Measurements from ENCODE around the gene HSD3B7. TPM values are rescaled to one million over a fixed set of nuclear protein-coding genes. Genes with fewer than 3 reads are reported as not detected.
A peak's percentile ranks its signal among the peaks of the same experiment; 100 is the strongest.

Gene HSD3B7
- total RNA-seq, 1 donor from 2014 or later = 22.9 TPM

- no peak overlapping the region for H3K4me3 ChIP-seq (ENCODE audit: low read depth, low read length)
- TF ChIP-seq, protein P1, sequence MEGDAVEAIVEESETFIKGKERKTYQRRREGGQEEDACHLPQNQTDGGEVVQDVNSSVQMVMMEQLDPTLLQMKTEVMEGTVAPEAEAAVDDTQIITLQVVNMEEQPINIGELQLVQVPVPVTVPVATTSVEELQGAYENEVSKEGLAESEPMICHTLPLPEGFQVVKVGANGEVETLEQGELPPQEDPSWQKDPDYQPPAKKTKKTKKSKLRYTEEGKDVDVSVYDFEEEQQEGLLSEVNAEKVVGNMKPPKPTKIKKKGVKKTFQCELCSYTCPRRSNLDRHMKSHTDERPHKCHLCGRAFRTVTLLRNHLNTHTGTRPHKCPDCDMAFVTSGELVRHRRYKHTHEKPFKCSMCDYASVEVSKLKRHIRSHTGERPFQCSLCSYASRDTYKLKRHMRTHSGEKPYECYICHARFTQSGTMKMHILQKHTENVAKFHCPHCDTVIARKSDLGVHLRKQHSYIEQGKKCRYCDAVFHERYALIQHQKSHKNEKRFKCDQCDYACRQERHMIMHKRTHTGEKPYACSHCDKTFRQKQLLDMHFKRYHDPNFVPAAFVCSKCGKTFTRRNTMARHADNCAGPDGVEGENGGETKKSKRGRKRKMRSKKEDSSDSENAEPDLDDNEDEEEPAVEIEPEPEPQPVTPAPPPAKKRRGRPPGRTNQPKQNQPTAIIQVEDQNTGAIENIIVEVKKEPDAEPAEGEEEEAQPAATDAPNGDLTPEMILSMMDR (conservative IDR thresholded peaks at IDR 0.05; ENCODE audit: low read depth, low read length) = no peak
- no peak for DNase-seq (ENCODE audit: low read depth)
Measured at GRCh38 chr16:30951750-30952149, 33.3 kb upstream of the HSD3B7 start.

DNA sequence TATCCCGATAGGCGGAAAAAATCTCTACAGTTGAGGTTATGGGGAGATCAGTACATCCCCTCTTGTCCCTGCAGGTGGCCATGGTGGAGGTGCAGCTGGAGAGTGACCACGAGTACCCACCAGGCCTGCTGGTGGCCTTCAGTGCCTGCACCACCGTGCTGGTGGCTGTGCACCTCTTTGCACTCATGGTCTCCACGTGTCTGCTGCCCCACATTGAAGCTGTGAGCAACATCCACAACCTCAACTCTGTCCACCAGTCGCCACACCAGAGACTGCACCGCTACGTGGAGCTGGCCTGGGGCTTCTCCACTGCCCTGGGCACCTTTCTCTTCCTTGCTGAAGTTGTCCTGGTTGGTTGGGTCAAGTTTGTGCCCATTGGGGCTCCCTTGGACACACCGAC is 31.9 kb upstream of the HSD3B7 start:
- DNase-seq (ENCODE audit: low read depth) = no peak
- TF ChIP-seq, protein P1 (conservative IDR thresholded peaks at IDR 0.05; ENCODE audit: low read depth, low read length) = no peak
- H3K4me3 ChIP-seq (ENCODE audit: low read depth, low read length) = no peak overlapping the region

- no peak overlapping the region for H3K4me3 ChIP-seq (ENCODE audit: low read depth, low read length)
- TF ChIP-seq, protein P1 (conservative IDR thresholded peaks at IDR 0.05; ENCODE audit: low read depth, low read length) = peak; percentile 80
- DNase-seq (ENCODE audit: low read depth) = no peak
Measured at GRCh38 chr16:30953511-30954124, 31.4 kb upstream of the HSD3B7 start.

DNA sequence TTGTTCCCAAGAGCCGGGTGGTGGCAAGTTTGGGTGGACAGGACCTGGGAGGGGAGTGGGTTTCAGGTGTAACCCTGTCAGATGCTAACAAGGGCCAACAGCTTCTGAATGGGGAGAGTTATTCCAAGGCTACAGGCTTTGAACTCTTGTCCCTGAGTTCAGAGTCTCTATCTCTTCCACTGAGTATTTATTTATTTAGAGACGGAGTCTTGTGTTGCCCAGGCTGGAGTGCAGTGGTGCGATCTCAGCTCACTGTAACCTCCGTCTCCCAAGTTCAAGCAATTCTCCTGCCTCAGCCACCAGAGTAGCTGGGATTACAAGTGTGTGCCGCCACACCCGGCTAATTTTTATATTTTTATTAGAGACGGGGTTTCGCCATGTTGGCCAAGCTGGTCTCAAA is 30.0 kb upstream of the HSD3B7 start:
- TF ChIP-seq, protein P1 (conservative IDR thresholded peaks at IDR 0.05; ENCODE audit: low read depth, low read length) = no peak
- DNase-seq (ENCODE audit: low read depth) = no peak
- H3K4me3 ChIP-seq (ENCODE audit: low read depth, low read length) = no peak overlapping the region

GRCh38 chr16:30956601-30957455 is 28.2 kb upstream of the HSD3B7 start:
- peak; percentile 36 for DNase-seq (ENCODE audit: low read depth)
- peak overlapping the region; percentile 82 for H3K4me3 ChIP-seq (ENCODE audit: low read depth, low read length)
- TF ChIP-seq, protein P1 (conservative IDR thresholded peaks at IDR 0.05; ENCODE audit: low read depth, low read length) = peak; percentile 30

- H3K4me3 ChIP-seq (ENCODE audit: low read depth, low read length) = peak within 1 kb of the TSS; percentile 82
Measured at GRCh38 chr16:30957456-30958174, 27.4 kb upstream of the HSD3B7 start, which contains the start of gene SETD1A. Gene SETD1A (plus strand): TSS chr16:30957754. CDS start chr16:30958732, 978 bp downstream.

More at GRCh38 chr16:30957456-30958174, 27.4 kb upstream of the HSD3B7 start, which contains the start of gene SETD1A:
- TF ChIP-seq, protein P1 (conservative IDR thresholded peaks at IDR 0.05; ENCODE audit: low read depth, low read length) = no peak
- DNase-seq (ENCODE audit: low read depth) = peak; percentile 52
